RWPE2 (cell line): ENCODE results near the gene FBXL7.

ENCODE experiments used
- ATAC-seq: fragments of 200-7000 bp; cut with Tn5 transposase; 3 replicates; pipeline ENCODE4 v1.9.1; 2021; ENCODE audit warnings: low read depth
- DNase-seq: peaks from one replicate; pipeline ENCODE4 v3.0.0-alpha.2; 2020; ENCODE audit warnings: low spot score
- H3K27ac ChIP-seq: fragments of 450-650 bp; 2 replicates; pipeline ENCODE4 v1.5.1; 2017; ENCODE audit warnings: mild to moderate bottlenecking; ENCODE audit not compliant: poor library complexity, severe bottlenecking
- H3K27me3 ChIP-seq: fragments of 250-450 bp; sonication (Bioruptor Pico); 2 replicates; pipeline ENCODE4 v1.5.1; 2021; ENCODE audit warnings: mild to moderate bottlenecking, moderate library complexity; ENCODE audit not compliant: insufficient read depth, poor library complexity, severe bottlenecking
- H3K36me3 ChIP-seq: fragments of 250-450 bp; sonication (Bioruptor Pico); 2 replicates; pipeline ENCODE4 v1.5.1; 2020; ENCODE audit warnings: low read depth, mild to moderate bottlenecking, moderate library complexity
- H3K4me1 ChIP-seq: fragments of 250-450 bp; sonication (Bioruptor Pico); 2 replicates; pipeline ENCODE4 v1.5.1; 2021; ENCODE audit warnings: mild to moderate bottlenecking, moderate library complexity; ENCODE audit not compliant: insufficient read depth, poor library complexity, severe bottlenecking
- H3K4me3 ChIP-seq: fragments of 250-450 bp; sonication (Bioruptor Pico); 2 replicates; pipeline ENCODE4 v1.5.1; 2021; ENCODE audit warnings: mild to moderate bottlenecking, moderate library complexity; ENCODE audit not compliant: severe bottlenecking
- H3K9me3 ChIP-seq: fragments of 250-450 bp; sonication (Bioruptor Pico); 2 replicates; pipeline ENCODE4 v1.5.1; 2021; ENCODE audit warnings: mild to moderate bottlenecking, moderate library complexity; ENCODE audit not compliant: severe bottlenecking
- TF ChIP-seq, protein P1 (sequence below): fragments of 450-650 bp; IDR thresholded peaks from one replicate; pipeline ENCODE4 v1.5.1; 2017; ENCODE audit warnings: mild to moderate bottlenecking, moderate library complexity; ENCODE audit not compliant: poor library complexity, severe bottlenecking

FBXL7 gene

DNA sequence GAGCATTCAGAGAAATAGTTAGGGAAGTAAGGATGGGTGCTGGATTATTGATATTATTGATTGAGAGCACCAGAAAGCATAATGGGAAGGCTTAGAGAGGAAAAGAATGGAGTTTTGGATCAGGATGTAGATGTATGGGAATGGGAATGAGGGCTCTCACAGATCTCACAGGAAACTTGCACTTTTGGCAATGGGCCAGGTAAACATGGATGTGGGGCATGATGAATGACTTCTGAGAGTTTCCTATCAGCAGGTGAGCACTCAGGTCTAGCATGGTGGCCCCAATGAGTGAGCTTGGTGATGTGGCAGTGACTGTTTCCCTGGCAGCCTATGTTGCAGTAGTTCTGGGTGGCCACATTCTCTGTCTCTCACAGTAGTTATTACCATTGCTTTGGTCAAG is 283.8 kb downstream of the FBXL7 start:
- Histone ChIP-seq H3K27me3 (no peaks in the 10 kb centered on the region), H3K4me1 (no peaks in the 10 kb centered on the region), H3K4me3 (no peak overlapping the region), H3K9me3 (no peaks in the 10 kb centered on the region), H3K36me3 (no peaks in the 10 kb centered on the region), H3K27ac (no peak overlapping the region)
- ATAC-seq = no peak
- TF ChIP-seq, protein P1, sequence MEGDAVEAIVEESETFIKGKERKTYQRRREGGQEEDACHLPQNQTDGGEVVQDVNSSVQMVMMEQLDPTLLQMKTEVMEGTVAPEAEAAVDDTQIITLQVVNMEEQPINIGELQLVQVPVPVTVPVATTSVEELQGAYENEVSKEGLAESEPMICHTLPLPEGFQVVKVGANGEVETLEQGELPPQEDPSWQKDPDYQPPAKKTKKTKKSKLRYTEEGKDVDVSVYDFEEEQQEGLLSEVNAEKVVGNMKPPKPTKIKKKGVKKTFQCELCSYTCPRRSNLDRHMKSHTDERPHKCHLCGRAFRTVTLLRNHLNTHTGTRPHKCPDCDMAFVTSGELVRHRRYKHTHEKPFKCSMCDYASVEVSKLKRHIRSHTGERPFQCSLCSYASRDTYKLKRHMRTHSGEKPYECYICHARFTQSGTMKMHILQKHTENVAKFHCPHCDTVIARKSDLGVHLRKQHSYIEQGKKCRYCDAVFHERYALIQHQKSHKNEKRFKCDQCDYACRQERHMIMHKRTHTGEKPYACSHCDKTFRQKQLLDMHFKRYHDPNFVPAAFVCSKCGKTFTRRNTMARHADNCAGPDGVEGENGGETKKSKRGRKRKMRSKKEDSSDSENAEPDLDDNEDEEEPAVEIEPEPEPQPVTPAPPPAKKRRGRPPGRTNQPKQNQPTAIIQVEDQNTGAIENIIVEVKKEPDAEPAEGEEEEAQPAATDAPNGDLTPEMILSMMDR = no peak
- DNase-seq = no peak

DNA sequence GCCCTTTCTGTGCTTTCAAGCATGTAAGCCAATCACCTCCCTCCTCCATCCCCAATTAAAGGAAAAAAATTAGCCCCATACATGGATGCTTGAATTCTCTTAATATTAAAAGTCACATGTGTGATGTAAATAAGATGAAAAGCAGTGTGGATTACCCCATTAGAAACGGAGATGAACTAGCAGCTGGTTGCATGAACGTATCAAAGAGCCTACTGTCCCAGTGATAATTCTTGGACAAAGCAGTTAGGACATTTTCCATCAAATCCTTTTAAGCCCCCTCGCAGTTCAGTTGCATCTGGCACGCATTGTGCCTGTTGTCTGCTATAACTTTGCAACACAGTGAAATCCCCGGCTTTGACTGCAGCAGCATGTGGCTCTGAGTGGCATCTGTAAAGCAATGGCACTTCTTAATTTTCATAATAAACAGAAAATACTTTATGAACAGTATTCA is 285.6 kb downstream of the FBXL7 start:
- ATAC-seq = no peak
- TF ChIP-seq, protein P1 = no peak
- H3K27ac ChIP-seq = no peak overlapping the region

DNA sequence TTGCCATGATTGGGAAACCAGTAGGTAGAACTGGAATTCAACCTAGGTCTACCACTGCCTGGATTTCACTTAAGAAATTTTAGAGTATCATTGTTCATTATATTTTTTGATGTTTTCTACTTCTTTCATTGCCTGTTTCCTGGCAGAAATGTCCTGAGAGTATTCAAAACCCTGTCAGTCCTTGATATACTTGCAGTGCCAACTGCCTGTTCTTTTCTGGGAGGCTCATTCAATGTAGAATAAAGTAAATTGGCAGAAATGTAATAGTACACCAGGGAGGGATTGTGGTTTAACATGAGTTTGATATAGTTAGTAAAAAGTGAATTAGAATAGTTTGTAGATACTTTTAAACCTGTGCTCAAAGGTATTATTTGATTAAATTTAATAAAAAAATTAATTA is 286.3 kb downstream of the FBXL7 start:
- Histone ChIP-seq H3K36me3 (no peaks in the 10 kb centered on the region), H3K27ac (no peak overlapping the region), H3K27me3 (no peaks in the 10 kb centered on the region), H3K9me3 (no peaks in the 10 kb centered on the region), H3K4me1 (no peaks in the 10 kb centered on the region), H3K4me3 (no peak overlapping the region)
- ATAC-seq = no peak
- TF ChIP-seq, protein P1 = no peak
- no peak for DNase-seq

More for the DNA sequence above, 285.6 kb downstream of the FBXL7 start:
- H3K27me3 ChIP-seq = no peaks in the 10 kb centered on the region
- no peak for DNase-seq
- H3K9me3 ChIP-seq = no peaks in the 10 kb centered on the region
- no peaks in the 10 kb centered on the region for H3K4me1 ChIP-seq
- no peak overlapping the region for H3K4me3 ChIP-seq
- H3K36me3 ChIP-seq = no peaks in the 10 kb centered on the region

DNA sequence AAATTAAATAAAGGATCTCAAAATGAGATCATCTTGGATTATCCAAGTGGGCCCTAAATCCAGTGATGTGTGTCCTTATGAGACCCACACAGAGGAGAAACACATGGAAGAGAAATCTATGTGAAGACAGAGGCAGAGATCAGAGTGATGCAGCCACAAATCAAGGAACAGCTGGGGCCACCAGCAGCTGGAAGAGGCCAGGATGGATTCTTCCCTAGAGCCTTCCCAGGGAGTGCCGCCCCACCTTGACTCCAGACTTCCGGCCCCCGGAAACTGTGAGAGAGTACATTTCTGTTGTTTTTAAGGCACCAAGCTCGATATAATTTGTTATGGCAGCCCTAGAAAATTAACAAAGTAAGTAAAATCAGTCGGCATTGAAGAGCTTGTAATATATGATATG is 286.9 kb downstream of the FBXL7 start:
- no peak overlapping the region for H3K27ac ChIP-seq
- no peak for ATAC-seq
- TF ChIP-seq, protein P1 = no peak
- no peak for DNase-seq
- no peaks in the 10 kb centered on the region for H3K36me3 ChIP-seq
- no peaks in the 10 kb centered on the region for H3K27me3 ChIP-seq
- H3K4me3 ChIP-seq = no peak overlapping the region
- H3K9me3 ChIP-seq = no peaks in the 10 kb centered on the region
- H3K4me1 ChIP-seq = no peaks in the 10 kb centered on the region

DNA sequence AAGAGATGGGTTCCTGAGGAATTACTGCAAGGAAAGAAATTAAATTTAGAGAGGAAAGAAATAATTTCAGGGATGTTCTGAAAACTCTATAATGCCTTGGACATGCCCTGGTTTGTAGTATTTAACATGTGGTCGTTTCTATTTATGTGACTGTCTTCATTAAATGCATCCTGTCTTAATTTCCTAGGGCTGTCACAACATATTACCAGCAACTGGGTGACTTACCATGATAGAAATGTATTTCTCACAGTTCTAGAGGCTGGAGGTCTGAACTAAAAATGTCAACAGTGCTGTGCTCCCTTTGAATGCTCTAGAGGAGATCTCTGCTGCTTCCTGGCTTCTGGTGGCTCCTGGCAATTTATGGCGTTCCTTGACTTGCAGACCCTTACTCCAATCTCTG is 287.7 kb downstream of the FBXL7 start:
- H3K27ac ChIP-seq = no peak overlapping the region
- H3K27me3 ChIP-seq = no peaks in the 10 kb centered on the region
- DNase-seq (no peak), ATAC-seq (no peak)
- H3K4me3 ChIP-seq = no peak overlapping the region
- H3K36me3 ChIP-seq = no peaks in the 10 kb centered on the region
- TF ChIP-seq, protein P1 = no peak
- H3K4me1 ChIP-seq = no peaks in the 10 kb centered on the region
- H3K9me3 ChIP-seq = no peaks in the 10 kb centered on the region
